ENCODE data around the gene MGAT4D.

Gene MGAT4D

GRCh38 chr4:140400111-140400510, 98.0 kb downstream of the MGAT4D start:
- no peak for TF ChIP-seq MYC (IDR thresholded peaks at IDR 0.05; ENCODE audit: low read depth, low read length)
- TF ChIP-seq CTCF (IDR thresholded peaks at IDR 0.05; ENCODE audit: low read depth, low read length) = no peak
- no peak for TF ChIP-seq MAX (IDR thresholded peaks at IDR 0.05; ENCODE audit: low read depth, low read length)
- no peak for TF ChIP-seq POLR2A (IDR thresholded peaks at IDR 0.05; ENCODE audit: extremely low read depth, insufficient read length)
- no peak for DNase-seq (ENCODE audit: low read depth)
- H3K4me3 ChIP-seq (ENCODE audit: low read depth, low read length) = no peak overlapping the region

GRCh38 chr4:140395668-140396067, 102.4 kb downstream of the MGAT4D start:
- TF ChIP-seq CTCF (IDR thresholded peaks at IDR 0.05; ENCODE audit: low read depth, low read length) = no peak
- no peak for TF ChIP-seq POLR2A (IDR thresholded peaks at IDR 0.05; ENCODE audit: extremely low read depth, insufficient read length)
- TF ChIP-seq MYC (IDR thresholded peaks at IDR 0.05; ENCODE audit: low read depth, low read length) = no peak
- no peak for TF ChIP-seq MAX (IDR thresholded peaks at IDR 0.05; ENCODE audit: low read depth, low read length)
- DNase-seq (ENCODE audit: low read depth) = no peak

More at GRCh38 chr4:140395668-140396067, 102.4 kb downstream of the MGAT4D start:
- no peak overlapping the region for H3K4me3 ChIP-seq (ENCODE audit: low read depth, low read length)

Measured in NB4 (cell line).